RWPE1 (cell line): ENCODE results near the gene LAMA5.

Source experiments
- CTCF ChIA-PET: fragments of 350-600 bp; sonication (Branson Sonifier 250); formaldehyde crosslinking; extraction: SDS; loops from one replicate; lab custom pipeline; 2021; lab: Yijun Ruan, JAX
- POLR2A ChIA-PET: fragments of 400-600 bp; formaldehyde crosslinking; extraction: SDS; loops from one replicate; lab custom pipeline; 2020; ENCODE audit warnings: antibody characterized with exemption; ENCODE audit not compliant: low non-redundant PET; lab: Yijun Ruan, JAX
- DNase-seq: peaks from one replicate; pipeline ENCODE4 v3.0.0; 2012; ENCODE audit warnings: low spot score
- H3K27ac ChIP-seq: fragments of 450-650 bp; 2 replicates; pipeline ENCODE4 v1.5.1; 2017
- TF ChIP-seq, protein P1 (sequence below): fragments of 450-650 bp; conservative IDR thresholded peaks from 2 replicates; pipeline ENCODE4 v1.5.1; 2017; ENCODE audit warnings: low read depth, mild to moderate bottlenecking

LAMA5 gene

DNA sequence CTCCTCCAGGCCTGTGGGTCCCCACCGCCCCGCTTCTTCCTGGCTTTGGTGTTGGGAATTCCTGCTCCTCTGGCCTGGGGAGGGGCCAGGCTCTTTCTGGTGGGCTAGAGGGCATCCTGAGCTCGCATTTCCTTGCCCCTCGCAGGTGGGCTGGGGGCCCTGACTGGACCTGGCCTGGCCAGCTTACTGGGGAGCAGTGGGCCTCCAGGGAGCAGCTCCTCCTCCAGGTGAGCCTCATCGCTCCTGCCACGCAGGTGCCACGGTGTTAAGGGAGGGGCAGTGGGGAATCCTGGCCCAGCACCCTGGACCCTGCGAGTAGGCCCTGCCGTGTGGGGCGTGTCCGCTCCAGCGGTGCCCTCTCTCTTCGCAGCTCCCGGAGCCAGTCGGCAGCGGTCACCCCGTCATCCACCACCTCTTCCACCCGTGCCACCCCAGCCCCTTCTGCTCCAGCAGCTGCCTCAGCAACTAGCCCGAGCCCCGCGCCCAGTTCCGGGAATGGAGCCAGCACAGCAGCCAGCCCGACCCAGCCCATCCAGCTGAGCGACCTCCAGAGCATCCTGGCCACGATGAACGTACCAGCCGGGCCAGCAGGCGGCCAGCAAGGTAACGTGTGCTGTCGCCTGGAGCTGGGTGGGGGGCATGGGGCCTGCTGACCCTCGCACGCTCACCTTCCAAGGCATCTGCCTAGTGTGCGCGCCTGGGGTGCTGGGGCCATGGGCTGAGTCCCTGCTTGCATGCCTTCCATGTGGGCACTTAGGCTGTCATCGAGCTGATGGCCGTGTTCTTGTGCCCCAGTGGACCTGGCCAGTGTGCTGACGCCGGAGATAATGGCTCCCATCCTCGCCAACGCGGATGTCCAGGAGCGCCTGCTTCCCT is 59.6 kb downstream of the LAMA5 start:
- ChIA-PET POLR2A (interaction anchor here (0.6 to 3.9 kb wide), 5 partner anchors 9 to 252 kb away, joined by 3 to 16 read pairs (median 4); partner anchors contain the start of gene LAMA5), CTCF (interaction anchor here (0.6 to 3.0 kb wide), 11 partner anchors 8 to 119 kb away, joined by 3 to 14 read pairs (median 5); no protein-coding TSS in a partner anchor)
- H3K27ac ChIP-seq: peak overlapping the region; percentile 96
- TF ChIP-seq, protein P1, sequence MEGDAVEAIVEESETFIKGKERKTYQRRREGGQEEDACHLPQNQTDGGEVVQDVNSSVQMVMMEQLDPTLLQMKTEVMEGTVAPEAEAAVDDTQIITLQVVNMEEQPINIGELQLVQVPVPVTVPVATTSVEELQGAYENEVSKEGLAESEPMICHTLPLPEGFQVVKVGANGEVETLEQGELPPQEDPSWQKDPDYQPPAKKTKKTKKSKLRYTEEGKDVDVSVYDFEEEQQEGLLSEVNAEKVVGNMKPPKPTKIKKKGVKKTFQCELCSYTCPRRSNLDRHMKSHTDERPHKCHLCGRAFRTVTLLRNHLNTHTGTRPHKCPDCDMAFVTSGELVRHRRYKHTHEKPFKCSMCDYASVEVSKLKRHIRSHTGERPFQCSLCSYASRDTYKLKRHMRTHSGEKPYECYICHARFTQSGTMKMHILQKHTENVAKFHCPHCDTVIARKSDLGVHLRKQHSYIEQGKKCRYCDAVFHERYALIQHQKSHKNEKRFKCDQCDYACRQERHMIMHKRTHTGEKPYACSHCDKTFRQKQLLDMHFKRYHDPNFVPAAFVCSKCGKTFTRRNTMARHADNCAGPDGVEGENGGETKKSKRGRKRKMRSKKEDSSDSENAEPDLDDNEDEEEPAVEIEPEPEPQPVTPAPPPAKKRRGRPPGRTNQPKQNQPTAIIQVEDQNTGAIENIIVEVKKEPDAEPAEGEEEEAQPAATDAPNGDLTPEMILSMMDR: no peak
- no peak for DNase-seq

- peak; percentile 71 for DNase-seq
- TF ChIP-seq, protein P1: no peak
- ChIA-PET CTCF (interaction anchor here (0.6 to 3.0 kb wide), 9 partner anchors 9 to 80 kb away, joined by 3 to 14 read pairs (median 6); partner anchors contain the start of gene RPS21), POLR2A (interaction anchor here (0.6 to 3.9 kb wide), 6 partner anchors 10 to 79 kb away, joined by 3 to 16 read pairs (median 4); partner anchors contain the start of gene LAMA5)
- peak overlapping the region; percentile 96 for H3K27ac ChIP-seq
These were observed 60.5 kb downstream of the LAMA5 start for GRCh38 chr20:62306414-62307187.

DNA sequence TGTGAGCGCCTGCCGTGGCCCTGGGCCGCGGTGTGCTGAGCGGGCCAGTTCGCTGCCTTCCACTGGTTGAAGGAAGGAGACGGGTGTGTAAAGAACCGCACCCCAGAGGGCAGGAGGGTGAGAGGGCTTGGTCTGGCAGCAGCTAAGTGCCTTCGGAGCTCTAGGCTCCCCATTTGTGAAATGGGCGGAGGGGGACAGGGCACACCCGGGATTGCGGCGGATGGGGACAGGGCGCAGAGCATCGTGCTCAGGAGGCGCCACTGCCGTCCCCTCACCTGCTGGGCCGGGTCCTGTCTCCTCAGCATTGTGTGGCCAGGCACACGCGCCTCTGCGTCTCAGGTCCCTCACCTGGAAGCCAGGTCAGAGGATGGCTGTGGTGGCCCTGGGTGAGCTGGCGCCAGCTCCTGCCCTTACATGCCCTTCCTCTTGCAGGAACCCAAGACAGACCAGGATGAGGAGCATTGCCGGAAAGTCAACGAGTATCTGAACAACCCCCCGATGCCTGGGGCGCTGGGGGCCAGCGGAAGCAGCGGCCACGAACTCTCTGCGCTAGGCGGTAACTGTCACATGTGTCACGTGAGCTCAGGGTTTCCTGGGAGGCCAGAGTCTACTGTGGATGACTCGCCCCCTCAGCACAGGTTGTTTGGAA is 61.2 kb downstream of the LAMA5 start:
- CTCF ChIA-PET: interaction anchor here (0.8 to 3.0 kb wide), 8 partner anchors 10 to 81 kb away, joined by 3 to 14 read pairs (median 8); partner anchors contain the start of gene RPS21
- peak overlapping the region; percentile 96 for H3K27ac ChIP-seq
- POLR2A ChIA-PET: interaction anchor here (0.5 to 3.9 kb wide), 6 partner anchors 10 to 73 kb away, joined by 3 to 16 read pairs (median 4); partner anchors contain the start of gene LAMA5
- DNase-seq: peak; percentile 68
- TF ChIP-seq, protein P1: no peak

DNA sequence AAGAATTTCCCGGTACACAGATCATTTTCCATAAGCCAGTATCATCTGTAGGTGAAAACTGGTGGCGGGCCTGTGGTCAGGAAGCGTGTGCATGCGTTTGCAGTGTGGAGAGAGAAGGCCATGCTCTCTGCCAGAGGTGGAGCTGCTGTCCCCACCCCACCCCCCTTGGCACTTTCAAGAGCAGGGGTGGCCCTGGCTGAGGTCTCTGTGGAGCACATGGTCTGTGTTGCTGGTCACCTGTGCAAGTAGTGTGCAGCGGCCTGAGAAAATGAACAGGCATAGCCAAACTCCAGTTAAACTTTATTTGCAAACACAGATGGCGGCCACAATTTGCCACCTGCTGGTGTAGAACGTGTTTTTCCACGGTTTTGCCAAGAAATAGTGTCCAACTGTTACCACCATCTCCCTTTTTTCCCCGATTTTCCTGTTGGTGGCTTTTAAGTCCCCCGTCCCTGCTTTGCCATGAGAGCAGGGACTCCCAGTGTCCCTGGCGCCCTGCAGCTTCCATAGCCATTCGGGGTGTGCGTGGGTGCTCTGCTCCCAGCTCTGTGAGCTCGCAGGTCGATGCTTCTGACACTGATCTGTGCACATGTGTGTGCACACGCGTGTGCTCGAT is 61.9 kb downstream of the LAMA5 start:
- TF ChIP-seq, protein P1: no peak
- no peak for DNase-seq
- ChIA-PET CTCF (interaction anchor here (0.7 to 3.0 kb wide), 8 partner anchors 10 to 82 kb away, joined by 3 to 14 read pairs (median 8); partner anchors contain the start of gene RPS21), POLR2A (interaction anchor here (0.5 to 3.9 kb wide), 6 partner anchors 11 to 496 kb away, joined by 3 to 16 read pairs (median 4); partner anchors contain the start of gene LAMA5)
- peak overlapping the region; percentile 96 for H3K27ac ChIP-seq

DNA sequence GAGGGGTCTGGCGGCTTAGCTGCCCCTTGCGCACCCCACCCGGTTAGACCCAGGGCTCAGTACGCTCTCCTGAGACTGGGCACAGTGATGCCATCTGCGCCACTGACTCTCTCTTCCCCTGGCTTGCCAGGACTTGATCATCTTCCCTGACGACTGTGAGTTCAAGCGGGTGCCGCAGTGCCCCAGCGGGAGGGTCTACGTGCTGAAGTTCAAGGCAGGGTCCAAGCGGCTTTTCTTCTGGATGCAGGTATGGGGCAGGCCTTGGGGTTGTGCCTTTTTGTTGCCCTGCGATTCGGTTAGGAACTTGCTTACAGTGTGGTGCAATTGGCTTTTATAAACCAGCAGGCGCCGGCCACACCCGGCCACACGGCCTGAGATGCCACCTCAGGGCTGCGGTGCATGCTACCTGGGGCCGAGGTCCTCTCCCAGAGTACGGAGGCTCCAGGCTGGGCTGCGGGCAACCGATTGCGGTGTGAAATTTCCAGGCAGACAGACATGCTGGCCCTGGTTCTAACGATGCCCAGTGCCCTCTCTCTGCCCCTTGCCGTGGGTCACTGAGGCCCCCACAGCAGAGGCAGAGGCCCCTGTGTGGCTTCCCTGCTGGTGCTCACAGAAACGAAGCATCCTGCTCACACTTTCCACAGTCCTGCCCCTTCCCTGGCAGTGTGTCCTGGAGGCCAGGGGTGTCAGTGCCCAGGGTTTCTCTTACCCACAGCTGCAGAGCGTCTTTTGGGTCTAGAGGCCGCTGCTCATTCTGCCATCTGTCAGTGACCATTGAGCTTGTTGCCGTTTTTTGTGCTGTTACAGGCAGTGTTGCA is 62.6 kb downstream of the LAMA5 start:
- peak; percentile 55 for DNase-seq
- CTCF ChIA-PET: interaction anchor here (0.6 to 5.0 kb wide), 9 partner anchors 11 to 78 kb away, joined by 3 to 35 read pairs (median 8); no protein-coding TSS in a partner anchor
- H3K27ac ChIP-seq: peak overlapping the region; percentile 96
- TF ChIP-seq, protein P1: no peak
- POLR2A ChIA-PET: interaction anchor here (0.6 to 3.9 kb wide), 6 partner anchors 12 to 496 kb away, joined by 3 to 16 read pairs (median 3); partner anchors contain the start of genes LAMA5 and RPS21
